Transverse colon (tissue), 4 donors: Measurements from ENCODE around the gene EPHB2. TPM values are rescaled to one million over a fixed set of nuclear protein-coding genes. Genes with fewer than 3 reads are reported as not detected.

Source experiments
- DNase-seq: peaks from one replicate; pipeline ENCODE4 v3.0.0-alpha.2; 2019
- H3K27ac ChIP-seq, 4 donors: fragments of 200-600 bp; sonication (generic); 2 replicates each; pipeline ENCODE4 v1.5.1; 2016 to 2018; ENCODE audit warnings: inconsistent platforms in 4 of 4
- H3K27me3 ChIP-seq: fragments of 200-600 bp; sonication (generic); 2 replicates; pipeline ENCODE4 v1.5.1; 2017; ENCODE audit warnings: inconsistent platforms
- H3K36me3 ChIP-seq, 4 donors: fragments of 200-600 bp; sonication (generic); 2 replicates each; pipeline ENCODE4 v1.5.1; 2017 to 2019; ENCODE audit warnings: inconsistent platforms in 4 of 4
- H3K4me1 ChIP-seq, 4 donors: fragments of 200-600 bp; sonication (generic); 2 replicates each; pipeline ENCODE4 v1.5.1; 2017 to 2020; ENCODE audit warnings: inconsistent platforms in 4 of 4
- H3K4me3 ChIP-seq, 4 donors: fragments of 200-600 bp; sonication (generic); 1 replicate in 1 of 4; 2 replicates in 3 of 4; pipeline versions ENCODE4 v1.5.1 to v1.6.1; 2017 to 2019; ENCODE audit warnings: inconsistent platforms in 4 of 4
- H3K9me3 ChIP-seq, 2 donors: fragments of 200-600 bp; sonication (generic); 2 replicates each; pipeline ENCODE4 v1.5.1; 2017 to 2019; ENCODE audit warnings: inconsistent platforms in 2 of 2
- CTCF ChIP-seq, 5 experiments: fragments of 200-600 bp in 3 of 5; fragments of 450-650 bp in 2 of 5; sonication (generic) in 3 of 5; IDR thresholded peaks; 1 replicate in 2 of 5; 2 replicates in 3 of 5; pipeline ENCODE4 v1.5.1; 2016 to 2017; ENCODE audit warnings: antibody characterized with exemption in 5 of 5, inconsistent platforms in 3 of 5, mild to moderate bottlenecking in 2 of 5, moderate library complexity in 1 of 5
- EP300 ChIP-seq: sonication (generic); formaldehyde crosslinking; IDR thresholded peaks from one replicate; pipeline ENCODE4 v1.6.1; 2017; ENCODE audit warnings: antibody characterized with exemption, low read depth
- POLR2A ChIP-seq: fragments of 450-650 bp; IDR thresholded peaks from one replicate; pipeline ENCODE4 v1.6.1; 2016; ENCODE audit warnings: antibody characterized with exemption, mild to moderate bottlenecking, moderate library complexity
- POLR2AphosphoS5 ChIP-seq, 3 donors: sonication (generic); formaldehyde crosslinking; IDR thresholded peaks; one replicate each; pipeline ENCODE4 v1.6.1; 2016; ENCODE audit warnings: antibody characterized with exemption in 3 of 3
- WGBS, 2 donors: methylation state at CpG; one replicate each; pipeline ENCODE4 v1.1.5; 2018; ENCODE audit warnings: low coverage in 1 of 2; 5-methylcytosine and 5-hydroxymethylcytosine counted together
- in situ Hi-C, 4 donors: fragments of 200-750 bp; cut with MboI; loops; one replicate each; pipeline versions ENCODE4 v1.15.0 to v1.15.1; 2017; ENCODE audit warnings: low sequenced_read_pairs in 3 of 4, low pct_ligation_motif_present in 1 of 4, low pct_unique_long_range_greater_than_20kb in 1 of 4
- intact Hi-C: fragments of 100-400 bp; cut with DNase I; formaldehyde crosslinking; loops from one replicate; pipeline ENCODE4 v1.15.1; 2023; ENCODE audit warnings: low total_unique reads
- total RNA-seq, 4 donors: library from RNA; depleted of rRNA; stranded (reverse); fragments of >200 nt; gene quantifications; one replicate each; pipeline ENCODE4 v1.1.0, GENCODE V29; 2016

The EPHB2 gene
- total RNA-seq, 4 donors from 2014 or later = 3.0 to 152 (median 27.9) TPM

DNA sequence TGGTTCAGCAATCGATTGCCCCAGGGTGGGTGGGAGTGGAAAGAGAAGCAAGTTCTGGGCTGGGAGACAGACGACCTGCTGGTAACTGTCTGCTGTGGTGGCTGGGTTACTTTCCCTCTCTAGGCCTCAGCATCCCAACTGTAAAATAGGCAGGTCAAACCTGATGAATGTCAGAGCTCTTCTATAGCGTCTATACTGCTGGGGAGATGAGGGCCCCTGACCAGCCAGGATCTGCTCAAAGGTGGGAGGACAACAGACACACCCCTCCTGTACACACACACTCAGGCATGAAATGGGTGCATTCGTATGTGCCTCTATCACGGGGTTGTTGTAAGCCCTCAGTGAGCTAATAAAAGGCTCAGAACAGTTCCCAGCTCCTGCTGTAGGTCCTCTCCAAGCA is 12.7 kb upstream of the EPHB2 start:
- H3K27ac ChIP-seq = peak overlapping the region; percentile 0 to 62 (median 36)
- no peaks in the 10 kb centered on the region for H3K36me3 ChIP-seq
- H3K4me3 ChIP-seq = no peak overlapping the region
- H3K9me3 ChIP-seq = no peaks in the 10 kb centered on the region
- H3K4me1 ChIP-seq = peaks cover 0 to 16% (median 10%) of the 10 kb centered on the region in 4 donors
- H3K27me3 ChIP-seq = no peaks in the 10 kb centered on the region
- TF ChIP-seq POLR2A = no peak
- TF ChIP-seq EP300 = no peak
- no peak for TF ChIP-seq CTCF (IDR thresholded peaks at IDR 0.05)
- no peak for TF ChIP-seq POLR2AphosphoS5 (IDR thresholded peaks at IDR 0.05)
- DNase-seq = no peak
- in situ Hi-C loops (loop anchor here in 2 of 4 donors (25.0 kb wide), 1 partner anchor 189 kb away; no protein-coding TSS in a partner anchor), intact Hi-C loops (no loop called here)
- 49% methylated on average over 5 of the region's 5 CpGs; no CpG with 5 or more reads in 1 of the 2 donors for WGBS, 2 donors

- in situ Hi-C loops = loop anchor here in 3 of 4 donors (25.0 kb wide), 2 partner anchors 162 to 187 kb away; no protein-coding TSS in a partner anchor
- peaks cover 0 to 30% (median 19%) of the 10 kb centered on the region in 4 donors for H3K4me1 ChIP-seq
- WGBS, 2 donors = 78 to 83% methylated on average over 7 to 14 of the region's 14 CpGs
Measured at GRCh38 chr1:22699681-22700520, 10.7 kb upstream of the EPHB2 start.

GRCh38 chr1:22702296-22703085 is 8.1 kb upstream of the EPHB2 start:
- TF ChIP-seq POLR2AphosphoS5 (IDR thresholded peaks at IDR 0.05) (peak in 1 of 3 donors; percentile 41), CTCF (IDR thresholded peaks at IDR 0.05) (no peak), POLR2A (no peak), EP300 (peak; percentile 81)
- Histone ChIP-seq H3K27ac (peak overlapping the region; percentile 76 to 79 (median 78)), H3K9me3 (no peaks in the 10 kb centered on the region), H3K36me3 (no peaks in the 10 kb centered on the region), H3K4me3 (no peak overlapping the region), H3K27me3 (no peaks in the 10 kb centered on the region), H3K4me1 (peaks cover 0 to 30% (median 19%) of the 10 kb centered on the region in 4 donors)
- peak; percentile 83 for DNase-seq
- intact Hi-C loops (loop anchor here (10.0 kb wide), 1 partner anchor 222 kb away; no protein-coding TSS in a partner anchor), in situ Hi-C loops (loop anchor here in 1 of 4 donors (25.0 kb wide), 1 partner anchor 160 kb away; no protein-coding TSS in a partner anchor)
- WGBS, 2 donors = 35% methylated on average over 12 of the region's 12 CpGs; no CpG with 5 or more reads in 1 of the 2 donors

More at GRCh38 chr1:22699681-22700520, 10.7 kb upstream of the EPHB2 start:
- Histone ChIP-seq H3K36me3 (no peaks in the 10 kb centered on the region), H3K27ac (no peak overlapping the region), H3K27me3 (no peaks in the 10 kb centered on the region), H3K4me3 (no peak overlapping the region), H3K9me3 (no peaks in the 10 kb centered on the region)
- DNase-seq = no peak
- no peak for TF ChIP-seq POLR2AphosphoS5 (IDR thresholded peaks at IDR 0.05)
- TF ChIP-seq EP300 = no peak
- no peak for TF ChIP-seq POLR2A
- no peak for TF ChIP-seq CTCF (IDR thresholded peaks at IDR 0.05)
- intact Hi-C loops = loop anchor here (10.0 kb wide), 1 partner anchor 225 kb away; no protein-coding TSS in a partner anchor
